ENCODE data around the gene GLI1.
"Not testable (repeated sequence)": the region's sequence is repeated elsewhere in the genome, so short reads cannot be mapped to it uniquely, and the experiment has no call there.

The GLI1 gene

DNA sequence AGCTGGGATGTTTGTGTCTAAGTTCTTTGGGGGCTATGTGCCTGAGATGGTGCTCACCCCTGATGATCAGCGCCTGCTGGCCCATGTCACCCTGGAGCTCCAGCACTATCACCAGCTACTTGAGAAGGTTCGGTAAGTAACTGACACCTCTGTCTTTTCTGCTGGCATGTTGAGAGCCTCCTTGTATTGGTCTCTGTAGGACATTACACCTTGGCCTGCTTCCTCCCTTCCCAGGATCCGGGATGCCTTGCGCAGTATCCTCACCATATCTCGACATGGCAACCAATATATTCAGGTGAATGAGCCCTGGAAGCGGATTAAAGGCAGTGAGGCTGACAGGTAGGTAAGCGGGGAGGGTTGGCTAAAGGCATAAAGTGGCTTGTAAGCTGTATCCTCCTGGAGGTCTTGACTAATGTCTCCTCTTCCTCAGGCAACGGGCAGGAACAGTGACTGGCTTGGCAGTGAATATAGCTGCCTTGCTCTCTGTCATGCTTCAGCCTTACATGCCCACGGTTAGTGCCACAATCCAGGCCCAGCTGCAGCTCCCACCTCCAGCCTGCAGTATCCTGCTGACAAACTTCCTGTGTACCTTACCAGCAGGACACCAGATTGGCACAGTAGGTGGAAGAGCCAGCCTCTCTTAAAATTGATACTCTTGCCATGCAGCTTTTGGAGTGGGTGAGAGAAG lies 55.3 kb downstream of the GLI1 start:
- no peak for DNase-seq (ENCODE audit: insufficient read length)
- no peak for FAIRE-seq
- no peak; the same call in 1 of the 2 replicates for TF ChIP-seq POLR2AphosphoS5 (IDR thresholded peaks at IDR 0.05; ENCODE audit: low read depth, low read length)
- no peak for TF ChIP-seq TAF1 (IDR thresholded peaks at IDR 0.05; ENCODE audit: borderline replicate concordance, low read depth, low read length)
- TF ChIP-seq POLR2A (IDR thresholded peaks at IDR 0.05; ENCODE audit: low read depth, low read length), result peak; percentile 50; the same call in 1 of the 2 replicates

DNA sequence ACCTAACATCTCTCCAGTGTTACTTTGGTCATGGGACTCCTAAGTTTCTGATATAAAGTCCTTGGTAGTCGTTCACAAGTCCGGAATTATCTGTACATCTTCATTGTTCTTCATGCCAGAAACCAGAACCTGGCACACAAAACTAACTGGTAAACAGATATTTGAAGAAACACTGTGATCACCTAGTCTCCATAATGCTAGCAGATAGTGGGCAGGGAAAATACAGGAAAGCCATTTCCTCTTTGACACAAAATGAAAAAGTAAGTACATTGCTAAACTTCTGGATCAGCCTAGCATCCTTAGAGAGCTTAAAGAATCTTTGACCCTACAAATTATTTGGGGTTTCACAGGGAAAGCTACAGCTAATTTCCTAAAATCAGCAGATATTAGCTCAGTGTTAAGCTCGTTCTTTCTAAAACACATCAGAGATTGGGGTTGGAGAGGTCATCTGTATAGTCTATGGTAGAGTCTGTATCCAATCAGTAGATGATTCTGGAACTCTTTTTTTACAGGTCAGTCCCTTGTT lies 55.9 kb downstream of the GLI1 start:
- FAIRE-seq (no peak), DNase-seq (ENCODE audit: insufficient read length) (no peak)
- TF ChIP-seq POLR2AphosphoS5 (IDR thresholded peaks at IDR 0.05; ENCODE audit: low read depth, low read length) (no peak), POLR2A (IDR thresholded peaks at IDR 0.05; ENCODE audit: low read depth, low read length) (0 out of 2 replicates have a peak, but pooled peaks have one; percentile 4)

DNA sequence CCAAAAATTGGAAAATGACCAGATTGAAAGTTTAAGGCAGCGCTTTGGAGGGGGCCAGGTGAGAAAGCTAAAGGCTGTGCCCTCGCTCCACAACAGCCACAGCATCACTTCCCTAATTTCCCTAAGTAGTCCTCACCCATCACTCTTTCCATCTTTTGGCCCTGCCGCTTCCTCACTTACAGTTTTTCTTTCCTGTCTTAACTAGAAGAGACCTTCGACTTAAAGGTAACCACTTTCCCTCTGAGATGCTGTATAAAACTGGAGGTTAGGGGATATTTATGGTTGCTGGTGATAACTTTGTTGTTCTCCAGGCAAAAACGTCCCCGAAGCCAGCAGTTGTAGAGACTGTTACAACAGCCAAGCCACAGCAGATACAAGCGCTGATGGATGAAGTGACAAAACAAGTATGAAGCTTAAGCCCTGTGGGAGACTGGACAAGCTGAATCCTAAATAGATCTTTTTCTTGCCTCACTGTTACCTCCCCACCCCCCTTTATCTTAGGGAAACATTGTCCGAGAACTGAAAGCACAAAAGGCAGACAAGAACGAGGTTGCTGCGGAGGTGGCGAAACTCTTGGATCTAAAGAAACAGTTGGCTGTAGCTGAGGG lies 56.5 kb downstream of the GLI1 start:
- FAIRE-seq (no peak), DNase-seq (ENCODE audit: insufficient read length) (no peak)
- TF ChIP-seq POLR2AphosphoS5 (IDR thresholded peaks at IDR 0.05; ENCODE audit: low read depth, low read length) (peak; percentile 40; the same call in 1 of the 2 replicates), TAF1 (IDR thresholded peaks at IDR 0.05; ENCODE audit: borderline replicate concordance, low read depth, low read length) (no peak)

DNA sequence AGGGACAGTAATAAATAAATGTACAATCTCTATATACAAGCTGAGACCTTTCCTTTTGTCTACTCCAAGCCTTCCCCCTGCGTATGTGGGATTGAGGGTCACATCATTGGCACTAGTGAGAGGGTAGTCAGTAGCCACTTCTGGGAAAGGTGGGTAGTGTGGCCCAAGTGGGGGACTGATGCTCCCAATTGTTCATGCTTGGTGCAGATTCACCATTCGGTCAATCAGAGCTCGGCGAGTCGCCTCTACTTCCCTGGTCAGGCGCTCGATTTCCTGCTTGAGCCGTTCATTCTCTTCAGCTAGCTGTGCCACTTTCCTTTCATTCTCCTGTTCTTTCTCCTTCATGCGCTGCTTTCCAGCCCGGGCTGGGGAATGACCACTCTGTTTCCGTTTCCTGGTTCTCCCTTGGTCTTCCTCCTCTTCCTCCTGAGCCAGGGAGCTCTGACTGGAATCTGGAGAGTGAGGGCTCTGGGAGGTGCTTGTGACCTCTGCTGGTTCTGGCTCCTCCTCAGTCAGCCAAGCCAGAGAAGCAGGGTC lies 57.1 kb downstream of the GLI1 start:
- FAIRE-seq, result no peak
- no peak for TF ChIP-seq TAF1 (IDR thresholded peaks at IDR 0.05; ENCODE audit: borderline replicate concordance, low read depth, low read length)
- no peak for TF ChIP-seq POLR2A (IDR thresholded peaks at IDR 0.05; ENCODE audit: low read depth, low read length)
- TF ChIP-seq POLR2AphosphoS5 (IDR thresholded peaks at IDR 0.05; ENCODE audit: low read depth, low read length), result no peak
- no peak for DNase-seq (ENCODE audit: insufficient read length)

DNA sequence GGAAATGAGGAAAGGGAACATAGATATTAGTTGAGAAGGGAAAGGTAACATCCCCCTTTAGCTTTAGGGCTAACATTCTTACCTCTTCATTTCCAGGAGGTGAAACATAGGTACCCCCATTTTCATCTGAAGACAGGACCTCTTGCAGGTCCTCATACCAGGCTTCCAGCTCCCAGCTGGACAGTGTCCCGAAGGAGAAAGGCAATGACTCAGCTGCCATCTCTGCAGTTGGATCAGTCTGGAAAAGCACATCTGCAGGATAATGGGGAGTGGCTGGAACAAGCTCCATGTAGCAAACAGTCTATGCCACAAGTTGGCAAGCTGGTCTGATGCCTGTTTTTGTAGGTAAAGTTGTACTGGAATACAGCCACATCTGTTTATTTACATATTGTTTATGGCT lies 57.6 kb downstream of the GLI1 start:
- DNase-seq (ENCODE audit: insufficient read length) (no peak), FAIRE-seq (no peak)
- TF ChIP-seq POLR2A (IDR thresholded peaks at IDR 0.05; ENCODE audit: low read depth, low read length) (no peak), TAF1 (IDR thresholded peaks at IDR 0.05; ENCODE audit: borderline replicate concordance, low read depth, low read length) (no peak), POLR2AphosphoS5 (IDR thresholded peaks at IDR 0.05; ENCODE audit: low read depth, low read length) (no peak; the same call in 1 of the 2 replicates)

DNA sequence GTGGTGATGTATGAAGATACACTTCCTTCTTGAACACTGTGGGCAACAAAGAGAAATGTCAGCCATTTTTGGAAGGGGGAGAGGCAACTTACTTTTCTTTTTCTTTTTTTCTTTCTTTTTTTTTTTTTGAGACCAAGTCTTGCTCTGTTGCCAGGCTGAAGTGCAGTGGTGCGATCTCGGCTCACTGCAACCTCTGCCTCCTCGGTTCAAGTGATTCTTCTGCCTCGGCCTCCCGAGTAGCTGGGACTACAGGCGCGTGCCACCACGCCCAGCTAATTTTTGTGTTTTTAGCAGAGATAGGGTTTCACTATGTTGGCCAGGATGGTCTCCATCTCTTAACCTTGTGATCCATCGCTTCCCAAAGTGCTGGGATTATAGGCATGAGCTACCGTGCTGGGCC lies 58.1 kb downstream of the GLI1 start:
- FAIRE-seq; DNase-seq (ENCODE audit: insufficient read length): not testable (repeated sequence)
- TF ChIP-seq POLR2A (IDR thresholded peaks at IDR 0.05; ENCODE audit: low read depth, low read length), result 0 out of 2 replicates have a peak, but pooled peaks have one; percentile 40

DNA sequence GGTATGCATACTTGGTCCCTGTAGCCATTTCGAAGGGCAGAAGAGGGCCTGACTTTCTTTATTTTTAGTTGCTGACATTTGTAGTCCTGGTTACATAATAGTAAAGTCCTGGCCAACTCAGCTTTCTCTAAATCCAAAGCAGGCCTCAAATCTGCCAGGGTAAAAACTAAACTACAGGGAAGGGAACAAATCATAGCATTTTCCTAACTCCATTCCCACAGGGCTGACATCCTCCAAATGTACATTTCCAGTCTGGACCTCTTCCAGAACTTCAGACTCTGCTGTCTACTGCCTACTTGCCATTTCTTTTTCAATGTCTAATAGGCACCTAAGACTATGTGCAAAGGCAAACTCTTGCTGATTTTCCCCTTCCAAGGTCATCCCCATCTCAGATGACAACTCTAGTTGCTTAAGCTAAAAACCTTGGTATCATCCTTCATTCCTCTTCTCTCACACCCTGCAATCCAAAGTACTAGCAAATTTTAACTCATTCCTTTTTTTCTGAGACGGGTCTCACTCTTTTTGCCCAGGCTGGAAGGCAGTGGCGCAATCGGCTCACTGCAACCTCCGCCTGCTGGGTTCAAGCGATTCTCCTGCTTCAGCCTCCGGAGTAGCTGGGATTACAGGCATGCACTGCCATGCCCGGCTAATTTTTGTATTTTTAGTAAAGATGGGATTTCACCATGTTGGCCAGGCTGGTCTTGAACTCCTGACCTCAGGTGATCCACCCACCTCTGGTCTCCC lies 58.8 kb downstream of the GLI1 start:
- DNase-seq (ENCODE audit: insufficient read length), result no peak
- no peak for FAIRE-seq
- TF ChIP-seq POLR2A (IDR thresholded peaks at IDR 0.05; ENCODE audit: low read depth, low read length), result no peak

DNA sequence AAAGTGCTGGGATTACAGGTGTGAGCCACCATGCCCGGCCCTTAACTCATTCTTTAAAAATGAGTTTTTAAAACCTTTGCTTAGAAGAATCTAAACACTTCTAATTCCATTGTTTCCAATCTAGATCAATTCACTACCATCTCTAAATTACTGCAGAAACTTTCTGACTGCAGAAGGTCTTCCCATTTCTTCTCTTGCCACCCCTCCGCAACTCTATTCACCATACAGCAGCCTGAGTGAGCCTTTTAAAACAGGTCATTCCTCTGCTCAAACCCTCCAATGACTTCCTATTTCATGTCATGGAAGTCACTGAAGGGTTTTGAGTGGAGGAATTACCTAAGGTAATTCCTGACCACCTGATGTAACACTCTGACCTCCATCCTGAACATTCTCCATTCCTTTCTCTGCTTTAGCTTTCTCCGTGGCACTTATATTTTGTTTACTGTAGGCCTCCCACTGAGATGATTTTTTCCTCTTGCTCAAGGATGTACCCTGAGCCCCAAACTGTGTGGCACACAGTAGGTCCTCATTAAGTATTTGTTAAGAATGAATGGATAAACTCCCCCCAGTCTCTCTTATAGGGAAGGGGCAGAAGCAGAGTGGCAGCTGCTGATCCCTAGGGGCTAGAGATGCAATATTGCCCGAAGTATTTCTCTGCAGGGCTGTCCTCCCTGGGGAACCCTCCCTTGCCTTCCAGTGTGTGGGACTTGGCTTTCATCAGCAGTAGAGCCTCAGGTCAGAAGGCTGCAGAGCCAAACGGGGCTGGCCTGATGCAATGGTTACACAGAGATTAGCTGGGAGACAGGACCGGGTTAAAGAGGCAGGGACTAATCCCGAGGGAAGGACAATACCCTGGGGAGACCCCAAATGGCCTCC lies 59.6 kb downstream of the GLI1 start:
- TF ChIP-seq TAF1 (IDR thresholded peaks at IDR 0.05; ENCODE audit: borderline replicate concordance, low read depth, low read length) (no peak), POLR2A (IDR thresholded peaks at IDR 0.05; ENCODE audit: low read depth, low read length) (no peak), POLR2AphosphoS5 (IDR thresholded peaks at IDR 0.05; ENCODE audit: low read depth, low read length) (no peak)
- DNase-seq (ENCODE audit: insufficient read length) (no peak), FAIRE-seq (no peak)

DNA sequence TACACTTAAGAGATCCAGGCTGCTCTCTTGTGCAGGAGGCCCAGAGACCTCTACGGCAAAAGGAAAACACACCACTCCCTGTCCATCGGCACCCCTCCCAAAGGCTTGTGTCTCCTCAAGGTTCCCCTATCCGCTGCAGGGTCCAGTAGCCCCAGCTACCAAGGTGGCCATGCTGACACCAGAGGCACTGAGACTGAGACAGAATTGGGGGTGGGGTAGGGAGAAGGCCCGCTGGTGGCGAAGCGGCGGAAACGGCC lies 60.1 kb downstream of the GLI1 start:
- peak; percentile 5 for FAIRE-seq
- DNase-seq (ENCODE audit: insufficient read length), result no peak
- no peak for TF ChIP-seq POLR2A (IDR thresholded peaks at IDR 0.05; ENCODE audit: low read depth, low read length)
- no peak for TF ChIP-seq POLR2AphosphoS5 (IDR thresholded peaks at IDR 0.05; ENCODE audit: low read depth, low read length)
- no peak for TF ChIP-seq TAF1 (IDR thresholded peaks at IDR 0.05; ENCODE audit: borderline replicate concordance, low read depth, low read length)

DNA sequence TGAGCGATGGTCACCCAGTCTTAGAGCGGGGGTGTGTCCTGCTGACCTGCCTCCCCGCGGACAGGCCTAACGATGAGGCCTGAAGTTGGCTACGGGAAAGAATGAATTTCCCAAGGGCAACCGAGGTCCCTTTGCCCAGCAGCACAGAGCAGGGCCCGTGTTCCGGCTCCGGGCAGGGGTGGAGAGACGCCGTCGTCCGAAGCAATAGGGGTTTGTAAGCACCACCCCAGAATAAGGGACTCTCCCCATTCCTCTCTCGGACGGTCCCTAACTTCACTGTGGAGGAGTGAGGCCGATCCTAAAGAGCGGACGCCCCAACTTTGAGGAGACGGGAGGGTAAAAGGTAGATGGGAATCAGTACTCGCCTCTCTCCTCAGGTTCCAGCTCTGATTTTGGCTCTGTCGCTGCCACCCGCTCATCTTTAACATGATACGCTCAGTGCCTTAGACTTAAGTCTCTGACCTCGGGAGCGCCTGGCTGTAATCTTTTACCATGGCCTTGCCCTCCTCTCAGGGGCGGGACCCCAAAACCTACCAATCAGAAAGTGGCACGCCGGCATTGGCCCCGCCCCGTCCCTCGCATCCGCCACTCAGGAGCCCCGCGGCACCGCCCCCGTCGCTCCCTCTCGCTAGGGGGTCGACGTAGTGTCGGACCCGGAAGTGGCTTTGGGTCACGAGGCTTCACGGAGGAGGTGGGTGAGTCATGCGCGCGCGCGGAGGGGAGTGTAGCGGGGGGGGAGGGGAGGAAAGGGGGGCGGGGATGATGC lies 60.7 kb downstream of the GLI1 start, which contains the start of gene DDIT3:
Gene DDIT3, minus strand, starts transcription at position 462 of the 766 bp plus-strand sequence. CDS start 3,108 bp downstream, outside the sequence.
- FAIRE-seq (peak; percentile 92), DNase-seq (ENCODE audit: insufficient read length) (peak; percentile 87)
- TF ChIP-seq POLR2AphosphoS5 (IDR thresholded peaks at IDR 0.05; ENCODE audit: low read depth, low read length) (peak; percentile 99), POLR2A (IDR thresholded peaks at IDR 0.05; ENCODE audit: low read depth, low read length) (peak; percentile 99), TAF1 (IDR thresholded peaks at IDR 0.05; ENCODE audit: borderline replicate concordance, low read depth, low read length) (peak; percentile 94)

Measured in GM12892 (cell line).